DOHH2 (cell line): ENCODE results near the gene AMBRA1.

Experiments
- EZH2phosphoT487 ChIP-seq: fragments of 200-600 bp; sonication (generic); IDR thresholded peaks from 2 replicates; pipeline ENCODE4 v1.6.1; 2017; ENCODE audit warnings: borderline replicate concordance, mild to moderate bottlenecking, antibody characterized with exemption, low read length, moderate library complexity, mixed read lengths
- TF ChIP-seq, protein P1 (sequence below): fragments of 200-600 bp; sonication (generic); IDR thresholded peaks from one replicate; pipeline ENCODE4 v1.5.1; 2014; ENCODE audit warnings: antibody characterized with exemption, mild to moderate bottlenecking, low read depth, low read length; ENCODE audit not compliant: poor library complexity, severe bottlenecking

DNA sequence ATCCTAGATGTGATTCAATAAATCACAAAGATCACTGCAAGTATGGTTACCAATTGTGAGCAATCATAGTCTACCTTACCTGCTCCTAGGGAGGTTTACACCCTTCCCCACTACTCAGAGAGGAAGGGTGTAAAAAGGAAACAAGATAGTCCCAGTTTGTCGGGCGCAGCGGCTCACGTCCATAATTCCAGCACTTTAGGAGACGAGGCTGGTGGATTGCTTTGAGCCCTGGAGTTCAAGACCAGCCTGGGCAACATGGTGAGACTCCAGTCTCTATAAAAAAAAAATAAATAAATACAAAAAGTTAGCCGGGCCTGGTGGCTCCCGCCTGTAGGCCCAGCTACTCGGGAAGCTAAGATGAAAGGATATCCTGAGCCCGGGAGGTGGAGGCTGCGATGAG lies 962 bp upstream of the AMBRA1 start:
- TF ChIP-seq, protein P1, sequence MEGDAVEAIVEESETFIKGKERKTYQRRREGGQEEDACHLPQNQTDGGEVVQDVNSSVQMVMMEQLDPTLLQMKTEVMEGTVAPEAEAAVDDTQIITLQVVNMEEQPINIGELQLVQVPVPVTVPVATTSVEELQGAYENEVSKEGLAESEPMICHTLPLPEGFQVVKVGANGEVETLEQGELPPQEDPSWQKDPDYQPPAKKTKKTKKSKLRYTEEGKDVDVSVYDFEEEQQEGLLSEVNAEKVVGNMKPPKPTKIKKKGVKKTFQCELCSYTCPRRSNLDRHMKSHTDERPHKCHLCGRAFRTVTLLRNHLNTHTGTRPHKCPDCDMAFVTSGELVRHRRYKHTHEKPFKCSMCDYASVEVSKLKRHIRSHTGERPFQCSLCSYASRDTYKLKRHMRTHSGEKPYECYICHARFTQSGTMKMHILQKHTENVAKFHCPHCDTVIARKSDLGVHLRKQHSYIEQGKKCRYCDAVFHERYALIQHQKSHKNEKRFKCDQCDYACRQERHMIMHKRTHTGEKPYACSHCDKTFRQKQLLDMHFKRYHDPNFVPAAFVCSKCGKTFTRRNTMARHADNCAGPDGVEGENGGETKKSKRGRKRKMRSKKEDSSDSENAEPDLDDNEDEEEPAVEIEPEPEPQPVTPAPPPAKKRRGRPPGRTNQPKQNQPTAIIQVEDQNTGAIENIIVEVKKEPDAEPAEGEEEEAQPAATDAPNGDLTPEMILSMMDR, result no peak
- no peak for TF ChIP-seq EZH2phosphoT487
